ENCODE results near the gene PARD6B. TPM values are rescaled to one million over a fixed set of nuclear protein-coding genes. Genes with fewer than 3 reads are reported as not detected.
A peak's percentile ranks its signal among the peaks of the same experiment; 100 is the strongest.
"Not testable (repeated sequence)": the region's sequence is repeated elsewhere in the genome, so short reads cannot be mapped to it uniquely, and the experiment has no call there.

PARD6B gene
- total RNA-seq, 1 experiment from 2014 or later, result 153 TPM

- Histone ChIP-seq H3K4me3 (ENCODE audit: low read depth, low read length) (no peak overlapping the region), H3K27me3 (replicated peaks; ENCODE audit: control insufficient read depth, insufficient read depth, low read length) (no peaks in the 10 kb centered on the region), H3K4me1 (peaks cover 66% of the 10 kb centered on the region), H3K9me3 (no peaks in the 10 kb centered on the region), H3K36me3 (ENCODE audit: control insufficient read depth, insufficient read depth, low read length) (no peaks in the 10 kb centered on the region)
- no peak overlapping the region for H3K4me3 Mint-ChIP-seq (ENCODE audit: unreplicated experiment)
- TF ChIP-seq CTCF (IDR thresholded peaks at IDR 0.05; ENCODE audit: insufficient read depth in 1 of 2, low read depth in 1 of 2, low read length in 1 of 2, severe bottlenecking in 1 of 2, unreplicated experiment in 1 of 2), result no peak
- intact Hi-C loops (cut with micrococcal nuclease; ENCODE audit: unreplicated experiment), result loop anchor here (10.0 kb wide), 1 partner anchor 571 kb away; the partner anchor contains the start of gene CEBPB
- peaks cover 59% of the 10 kb centered on the region for H3K4me1 Mint-ChIP-seq (ENCODE audit: low read depth, unreplicated experiment)
- peaks cover 43% of the 10 kb centered on the region for H3K36me3 Mint-ChIP-seq (ENCODE audit: insufficient read depth, unreplicated experiment)
- ChIA-PET POLR2A (no interaction called here), CTCF (interaction anchor here (0.6 to 4.8 kb wide), 8 partner anchors 16 to 140 kb away, joined by 3 to 26 read pairs (median 4); no protein-coding TSS in a partner anchor)
- no peak for DNase-seq
- H3K9me3 Mint-ChIP-seq (ENCODE audit: unreplicated experiment), result no peaks in the 10 kb centered on the region
- H3K27ac Mint-ChIP-seq (ENCODE audit: unreplicated experiment), result no peak overlapping the region
- no peaks in the 10 kb centered on the region for H3K27me3 Mint-ChIP-seq (ENCODE audit: insufficient read depth, unreplicated experiment)
- no TSS peak for BruUV-seq (replicated peaks)
Measured at GRCh38 chr20:50765674-50766073, 34.3 kb downstream of the PARD6B start.

GRCh38 chr20:50766955-50767809, 35.8 kb downstream of the PARD6B start:
- not testable (repeated sequence) for H3K9me3 Mint-ChIP-seq (ENCODE audit: unreplicated experiment); H3K9me3 ChIP-seq; H3K27me3 ChIP-seq (replicated peaks; ENCODE audit: control insufficient read depth, insufficient read depth, low read length); H3K27me3 Mint-ChIP-seq (ENCODE audit: insufficient read depth, unreplicated experiment); H3K36me3 ChIP-seq (ENCODE audit: control insufficient read depth, insufficient read depth, low read length); BruUV-seq (replicated peaks); H3K4me3 ChIP-seq (ENCODE audit: low read depth, low read length); H3K4me3 Mint-ChIP-seq (ENCODE audit: unreplicated experiment)
- peak in 1 of 2 experiments; percentile 47 for DNase-seq
- ChIA-PET POLR2A (interaction anchor here (0.7 to 1.0 kb wide), 2 partner anchors 17 to 36 kb away, joined by 3 read pairs; partner anchors contain the start of gene PARD6B), CTCF (interaction anchor here (0.6 to 4.8 kb wide), 3 partner anchors 21 to 75 kb away, joined by 3 to 26 read pairs (median 4); no protein-coding TSS in a partner anchor)
- Mint-ChIP-seq H3K27ac (ENCODE audit: unreplicated experiment) (peak overlapping the region; percentile 74), H3K36me3 (ENCODE audit: insufficient read depth, unreplicated experiment) (peaks cover 28% of the 10 kb centered on the region), H3K4me1 (ENCODE audit: low read depth, unreplicated experiment) (peaks cover 51% of the 10 kb centered on the region)
- intact Hi-C loops (cut with micrococcal nuclease; ENCODE audit: unreplicated experiment), result loop anchor here (10.0 kb wide), 1 partner anchor 572 kb away; the partner anchor contains the start of gene CEBPB
- peaks cover 59% of the 10 kb centered on the region for H3K4me1 ChIP-seq

GRCh38 chr20:50768991-50769390, 37.6 kb downstream of the PARD6B start:
- H3K36me3 Mint-ChIP-seq (ENCODE audit: insufficient read depth, unreplicated experiment), result peaks cover 11% of the 10 kb centered on the region
- intact Hi-C loops (cut with micrococcal nuclease; ENCODE audit: unreplicated experiment), result loop anchor here (10.0 kb wide), 1 partner anchor 574 kb away; the partner anchor contains the start of gene CEBPB
- BruUV-seq (replicated peaks); H3K4me3 Mint-ChIP-seq (ENCODE audit: unreplicated experiment); POLR2A ChIA-PET; H3K4me3 ChIP-seq (ENCODE audit: low read depth, low read length); H3K9me3 ChIP-seq; H3K27ac Mint-ChIP-seq (ENCODE audit: unreplicated experiment); H3K27me3 Mint-ChIP-seq (ENCODE audit: insufficient read depth, unreplicated experiment); H3K36me3 ChIP-seq (ENCODE audit: control insufficient read depth, insufficient read depth, low read length); H3K27me3 ChIP-seq (replicated peaks; ENCODE audit: control insufficient read depth, insufficient read depth, low read length); H3K9me3 Mint-ChIP-seq (ENCODE audit: unreplicated experiment): not testable (repeated sequence)
- CTCF ChIA-PET, result interaction anchor here (0.6 to 1.0 kb wide), 2 partner anchors 19 to 162 kb away, joined by 3 read pairs; partner anchors contain the start of gene ADNP
- peaks cover 41% of the 10 kb centered on the region for H3K4me1 ChIP-seq
- H3K4me1 Mint-ChIP-seq (ENCODE audit: low read depth, unreplicated experiment), result peaks cover 33% of the 10 kb centered on the region
- peak in 1 of 2 experiments; percentile 54 for DNase-seq

GRCh38 chr20:50769551-50770085, 38.2 kb downstream of the PARD6B start:
- H3K27me3 Mint-ChIP-seq (ENCODE audit: insufficient read depth, unreplicated experiment), result not testable (repeated sequence)

GRCh38 chr20:50771419-50772080, 40.2 kb downstream of the PARD6B start:
- DNase-seq, result peak in 1 of 2 experiments; percentile 24
- H3K27me3 ChIP-seq (replicated peaks; ENCODE audit: control insufficient read depth, insufficient read depth, low read length); H3K9me3 Mint-ChIP-seq (ENCODE audit: unreplicated experiment); H3K36me3 ChIP-seq (ENCODE audit: control insufficient read depth, insufficient read depth, low read length); BruUV-seq (replicated peaks); H3K4me3 ChIP-seq (ENCODE audit: low read depth, low read length); H3K27me3 Mint-ChIP-seq (ENCODE audit: insufficient read depth, unreplicated experiment); H3K36me3 Mint-ChIP-seq (ENCODE audit: insufficient read depth, unreplicated experiment); H3K4me3 Mint-ChIP-seq (ENCODE audit: unreplicated experiment); H3K9me3 ChIP-seq; intact Hi-C loops (cut with micrococcal nuclease; ENCODE audit: unreplicated experiment): not testable (repeated sequence)
- peaks cover 20% of the 10 kb centered on the region for H3K4me1 Mint-ChIP-seq (ENCODE audit: low read depth, unreplicated experiment)
- H3K4me1 ChIP-seq, result peaks cover 23% of the 10 kb centered on the region
- CTCF ChIA-PET, result interaction anchor here (0.9 kb wide), 1 partner anchor 19 kb away, joined by 3 read pairs; no protein-coding TSS in a partner anchor
- POLR2A ChIA-PET, result interaction anchor here (0.7 kb wide), 1 partner anchor 56 kb away, joined by 4 read pairs; no protein-coding TSS in a partner anchor
- peak overlapping the region; percentile 22 for H3K27ac Mint-ChIP-seq (ENCODE audit: unreplicated experiment)

More at GRCh38 chr20:50769551-50770085, 38.2 kb downstream of the PARD6B start:
- H3K36me3 Mint-ChIP-seq (ENCODE audit: insufficient read depth, unreplicated experiment); H3K9me3 Mint-ChIP-seq (ENCODE audit: unreplicated experiment); POLR2A ChIA-PET; H3K27me3 ChIP-seq (replicated peaks; ENCODE audit: control insufficient read depth, insufficient read depth, low read length); H3K36me3 ChIP-seq (ENCODE audit: control insufficient read depth, insufficient read depth, low read length); H3K27ac Mint-ChIP-seq (ENCODE audit: unreplicated experiment); BruUV-seq (replicated peaks); H3K9me3 ChIP-seq; H3K4me3 ChIP-seq (ENCODE audit: low read depth, low read length); H3K4me3 Mint-ChIP-seq (ENCODE audit: unreplicated experiment): not testable (repeated sequence)
- intact Hi-C loops (cut with micrococcal nuclease; ENCODE audit: unreplicated experiment), result loop anchor here (10.0 kb wide), 1 partner anchor 575 kb away; the partner anchor contains the start of gene CEBPB
- peaks cover 34% of the 10 kb centered on the region for H3K4me1 ChIP-seq
- peak in 1 of 2 experiments; percentile 32 for DNase-seq
- CTCF ChIA-PET, result interaction anchor here (0.6 to 1.0 kb wide), 2 partner anchors 19 to 162 kb away, joined by 3 read pairs; partner anchors contain the start of gene ADNP
- H3K4me1 Mint-ChIP-seq (ENCODE audit: low read depth, unreplicated experiment), result peaks cover 27% of the 10 kb centered on the region
